MCF 10A (cell line): Measurements from ENCODE around the gene PIK3R6. TPM values are rescaled to one million over a fixed set of nuclear protein-coding genes. Genes with fewer than 3 reads are reported as not detected.
A peak's percentile ranks its signal among the peaks of the same experiment; 100 is the strongest.

ENCODE experiments used
- BruUV-seq: library from RNA; stranded (reverse); fragments of 400-500 nt; replicated peaks from 2 replicates; lab custom pipeline; 2021; lab: Mats Ljungman, UMichigan
- CTCF ChIA-PET: fragments of 300-600 bp; sonication (Branson Sonifier 250); formaldehyde crosslinking; extraction: SDS; loops from one replicate; lab custom pipeline; 2021; ENCODE audit warnings: antibody characterized with exemption, inconsistent platforms; lab: Yijun Ruan, JAX
- POLR2A ChIA-PET: fragments of 300-600, 350-650 bp; sonication (Branson Sonifier 250); formaldehyde crosslinking; extraction: SDS; loops from one replicate; lab custom pipeline; 2020; ENCODE audit warnings: antibody characterized with exemption, inconsistent platforms; lab: Yijun Ruan, JAX
- DNase-seq: peaks from one replicate; pipeline ENCODE4 v3.0.0-alpha.2; 2018; ENCODE audit not compliant: unreplicated experiment
- H3K27ac Mint-ChIP-seq: one replicate; pipeline ENCODE4 v1.8.0; 2022; ENCODE audit warnings: mild to moderate bottlenecking, low read depth, mixed read lengths; ENCODE audit not compliant: unreplicated experiment
- H3K27me3 Mint-ChIP-seq: one replicate; pipeline ENCODE4 v1.8.0; 2022; ENCODE audit warnings: mixed read lengths; ENCODE audit not compliant: insufficient read depth, unreplicated experiment
- H3K36me3 Mint-ChIP-seq: one replicate; pipeline ENCODE4 v1.8.0; 2022; ENCODE audit warnings: mild to moderate bottlenecking, moderate library complexity, mixed read lengths; ENCODE audit not compliant: insufficient read depth, unreplicated experiment
- H3K4me1 Mint-ChIP-seq: one replicate; pipeline ENCODE4 v1.8.0; 2022; ENCODE audit warnings: mixed read lengths; ENCODE audit not compliant: insufficient read depth, unreplicated experiment
- H3K4me3 Mint-ChIP-seq: one replicate; pipeline ENCODE4 v1.8.0; 2022; ENCODE audit warnings: mild to moderate bottlenecking, moderate library complexity, mixed read lengths; ENCODE audit not compliant: unreplicated experiment
- H3K9me3 Mint-ChIP-seq: one replicate; pipeline ENCODE4 v1.8.0; 2022; ENCODE audit warnings: mixed read lengths; ENCODE audit not compliant: unreplicated experiment
- CTCF ChIP-seq: fragments of 200-600 bp; IDR thresholded peaks from one replicate; pipeline ENCODE4 v1.8.0; 2022; ENCODE audit warnings: antibody characterized with exemption, mild to moderate bottlenecking; ENCODE audit not compliant: unreplicated experiment
- intact Hi-C: fragments of 100-400 bp; cut with micrococcal nuclease; formaldehyde crosslinking; loops from 2 replicates; pipeline ENCODE4 v1.14.1; 2022
- total RNA-seq: library from RNA; stranded (reverse); gene quantifications from 2 replicates; pipeline ENCODE4 v1.2.3, GENCODE V29; 2022

PIK3R6 gene
- total RNA-seq, 1 experiment from 2014 or later: not detected

- Mint-ChIP-seq H3K27ac (no peak overlapping the region), H3K4me3 (no peak overlapping the region), H3K4me1 (no peaks in the 10 kb centered on the region), H3K27me3 (peaks cover 10% of the 10 kb centered on the region), H3K36me3 (no peaks in the 10 kb centered on the region), H3K9me3 (no peaks in the 10 kb centered on the region)
- intact Hi-C loops: no loop called here
- no TSS peak for BruUV-seq
- DNase-seq: no peak
- ChIA-PET CTCF (interaction anchor here (0.9 to 1.0 kb wide), 2 partner anchors 73 to 139 kb away, joined by 3 read pairs; no protein-coding TSS in a partner anchor), POLR2A (no interaction called here)
- TF ChIP-seq CTCF: no peak
These were observed 23.2 kb upstream of the PIK3R6 start for GRCh38 chr17:8890671-8891070.

DNA sequence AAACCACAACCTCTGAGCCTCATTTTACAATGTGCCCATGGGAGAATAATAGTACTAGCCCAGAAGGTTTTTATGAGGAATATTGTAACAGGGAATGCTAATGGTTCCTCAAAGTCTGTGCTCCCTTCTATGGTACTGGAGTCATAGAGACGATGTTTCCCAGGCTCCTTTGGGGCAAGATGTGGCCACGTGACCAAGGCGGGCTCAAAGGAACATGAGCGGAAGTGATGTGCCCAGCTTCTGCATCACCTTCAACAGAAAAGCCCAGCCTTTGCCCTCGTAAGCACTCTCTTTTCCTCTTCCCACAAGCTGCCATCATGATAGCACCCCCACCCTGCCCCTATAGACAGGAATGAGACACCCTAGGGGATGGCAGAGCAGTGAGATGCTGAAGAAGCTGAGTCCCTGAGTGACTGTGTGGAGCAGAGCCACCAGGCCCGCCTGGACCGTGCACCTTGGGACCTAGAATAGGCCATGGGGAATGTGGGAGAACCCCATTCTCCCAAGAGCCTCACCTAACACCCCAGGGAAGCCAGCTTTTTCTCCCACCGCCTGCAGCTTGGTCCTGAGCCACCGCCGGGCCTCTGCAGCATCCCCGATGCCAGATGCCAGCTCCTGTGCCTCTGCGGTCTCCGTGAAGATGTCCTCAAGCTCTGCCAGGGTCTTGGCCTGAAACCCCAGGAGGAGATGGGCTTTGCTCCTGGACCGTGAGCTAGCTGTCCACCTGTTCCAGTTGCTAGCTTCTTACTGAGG lies 22.2 kb upstream of the PIK3R6 start:
- no TSS peak for BruUV-seq
- Mint-ChIP-seq H3K4me1 (no peaks in the 10 kb centered on the region), H3K36me3 (no peaks in the 10 kb centered on the region), H3K27ac (no peak overlapping the region), H3K4me3 (no peak overlapping the region), H3K27me3 (peaks cover 10% of the 10 kb centered on the region), H3K9me3 (no peaks in the 10 kb centered on the region)
- intact Hi-C loops: no loop called here
- ChIA-PET POLR2A (interaction anchor here (0.6 kb wide), 1 partner anchor 1365 kb away, joined by 3 read pairs; no protein-coding TSS in a partner anchor), CTCF (no interaction called here)
- DNase-seq: no peak
- TF ChIP-seq CTCF: no peak

- Mint-ChIP-seq H3K9me3 (peaks cover 2% of the 10 kb centered on the region), H3K27ac (no peak overlapping the region), H3K4me3 (no peak overlapping the region), H3K27me3 (peaks cover 10% of the 10 kb centered on the region), H3K36me3 (no peaks in the 10 kb centered on the region), H3K4me1 (no peaks in the 10 kb centered on the region)
- DNase-seq: no peak
- BruUV-seq: no TSS peak
- intact Hi-C loops: no loop called here
- ChIA-PET CTCF (interaction anchor here (0.5 to 1.0 kb wide), 3 partner anchors 10 to 840 kb away, joined by 3 to 4 read pairs (median 3); no protein-coding TSS in a partner anchor), POLR2A (no interaction called here)
- TF ChIP-seq CTCF: no peak
These were observed 21.3 kb upstream of the PIK3R6 start for GRCh38 chr17:8888704-8889302.

GRCh38 chr17:8887834-8888703 lies 20.6 kb upstream of the PIK3R6 start:
- peak; percentile 29 for DNase-seq
- H3K27me3 Mint-ChIP-seq: peaks cover 10% of the 10 kb centered on the region
- intact Hi-C loops: no loop called here

More at GRCh38 chr17:8887834-8888703, 20.6 kb upstream of the PIK3R6 start:
- no peak for TF ChIP-seq CTCF
- Mint-ChIP-seq H3K27ac (no peak overlapping the region), H3K4me1 (no peaks in the 10 kb centered on the region), H3K36me3 (no peaks in the 10 kb centered on the region), H3K4me3 (no peak overlapping the region), H3K9me3 (peaks cover 7% of the 10 kb centered on the region)
- POLR2A ChIA-PET: no interaction called here
- CTCF ChIA-PET: interaction anchor here (0.5 to 1.0 kb wide), 2 partner anchors 9 to 479 kb away, joined by 3 read pairs; no protein-coding TSS in a partner anchor
- BruUV-seq: no TSS peak
